ENCODE measurements around the gene PCCA. TPM values are rescaled to one million over a fixed set of nuclear protein-coding genes. Genes with fewer than 3 reads are reported as not detected.

Gene PCCA
- total RNA-seq, 4 donors from 2014 or later, result 21.2 to 40.9 (median 31.6) TPM

GRCh38 chr13:100124265-100124664 is 35.4 kb downstream of the PCCA start:
- H3K4me1 ChIP-seq, result no peaks in the 10 kb centered on the region
- no peak for DNase-seq (ENCODE audit: low spot score in 2 of 2)
- no peak for TF ChIP-seq POLR2AphosphoS5 (IDR thresholded peaks at IDR 0.05)
- no peak for TF ChIP-seq POLR2A (IDR thresholded peaks at IDR 0.05)
- no peak for TF ChIP-seq CTCF (IDR thresholded peaks at IDR 0.05)
- WGBS, result 72% methylated on average over 5 of the region's 5 CpGs
- peaks cover 9% of the 10 kb centered on the region for H3K36me3 ChIP-seq
- H3K4me3 ChIP-seq, result no peak overlapping the region
- no peak overlapping the region for H3K27ac ChIP-seq
- H3K9me3 ChIP-seq, result peaks cover 4% of the 10 kb centered on the region
- no peaks in the 10 kb centered on the region for H3K27me3 ChIP-seq

GRCh38 chr13:100125946-100126345 is 37.1 kb downstream of the PCCA start:
- WGBS, result 93% methylated on average over 4 of the region's 4 CpGs
- no peaks in the 10 kb centered on the region for H3K27me3 ChIP-seq
- no peak for DNase-seq (ENCODE audit: low spot score in 2 of 2)
- peaks cover 14% of the 10 kb centered on the region for H3K4me1 ChIP-seq
- no peak overlapping the region for H3K27ac ChIP-seq
- no peak overlapping the region for H3K4me3 ChIP-seq
- TF ChIP-seq EP300 (IDR thresholded peaks at IDR 0.05), result no peak
- no peak for TF ChIP-seq POLR2A (IDR thresholded peaks at IDR 0.05)
- TF ChIP-seq POLR2AphosphoS5 (IDR thresholded peaks at IDR 0.05), result no peak
- TF ChIP-seq CTCF (IDR thresholded peaks at IDR 0.05), result no peak
- H3K36me3 ChIP-seq, result peaks cover 9% of the 10 kb centered on the region
- peaks cover 4% of the 10 kb centered on the region for H3K9me3 ChIP-seq

GRCh38 chr13:100128373-100128772 is 39.5 kb downstream of the PCCA start:
- no peak for DNase-seq (ENCODE audit: low spot score in 2 of 2)
- H3K36me3 ChIP-seq, result no peaks in the 10 kb centered on the region
- no peak overlapping the region for H3K27ac ChIP-seq
- no peak overlapping the region for H3K4me3 ChIP-seq
- peaks cover 18% of the 10 kb centered on the region for H3K4me1 ChIP-seq
- no peaks in the 10 kb centered on the region for H3K27me3 ChIP-seq
- H3K9me3 ChIP-seq, result no peaks in the 10 kb centered on the region
- TF ChIP-seq CTCF (IDR thresholded peaks at IDR 0.05) (no peak), EP300 (IDR thresholded peaks at IDR 0.05) (no peak), POLR2AphosphoS5 (IDR thresholded peaks at IDR 0.05) (no peak), POLR2A (IDR thresholded peaks at IDR 0.05) (no peak)
- WGBS, result 90% methylated on average over 3 of the region's 3 CpGs

- WGBS, result 89% methylated on average over 3 of the region's 3 CpGs
- H3K9me3 ChIP-seq, result no peaks in the 10 kb centered on the region
Measured at GRCh38 chr13:100128838-100129237, 39.9 kb downstream of the PCCA start.

GRCh38 chr13:100129605-100130004 is 40.7 kb downstream of the PCCA start:
- no peaks in the 10 kb centered on the region for H3K36me3 ChIP-seq
- peaks cover 18% of the 10 kb centered on the region for H3K4me1 ChIP-seq
- no peak overlapping the region for H3K4me3 ChIP-seq
- TF ChIP-seq POLR2A (IDR thresholded peaks at IDR 0.05) (no peak), CTCF (IDR thresholded peaks at IDR 0.05) (no peak), POLR2AphosphoS5 (IDR thresholded peaks at IDR 0.05) (no peak), EP300 (IDR thresholded peaks at IDR 0.05) (no peak)
- H3K9me3 ChIP-seq, result no peaks in the 10 kb centered on the region
- DNase-seq (ENCODE audit: low spot score in 2 of 2), result no peak
- 15% methylated on average over 2 of the region's 2 CpGs for WGBS
- no peaks in the 10 kb centered on the region for H3K27me3 ChIP-seq
- no peak overlapping the region for H3K27ac ChIP-seq

More at GRCh38 chr13:100128838-100129237, 39.9 kb downstream of the PCCA start:
- no peaks in the 10 kb centered on the region for H3K27me3 ChIP-seq
- DNase-seq (ENCODE audit: low spot score in 2 of 2), result no peak
- TF ChIP-seq POLR2AphosphoS5 (IDR thresholded peaks at IDR 0.05) (no peak), CTCF (IDR thresholded peaks at IDR 0.05) (no peak), POLR2A (IDR thresholded peaks at IDR 0.05) (no peak), EP300 (IDR thresholded peaks at IDR 0.05) (no peak)
- H3K36me3 ChIP-seq, result no peaks in the 10 kb centered on the region
- H3K4me3 ChIP-seq, result no peak overlapping the region
- no peak overlapping the region for H3K27ac ChIP-seq
- peaks cover 18% of the 10 kb centered on the region for H3K4me1 ChIP-seq

Data from suprapubic skin (tissue), 4 donors.